Endodermal cell (in vitro differentiated cells): ENCODE measurements around the gene GABPB2. TPM values are rescaled to one million over a fixed set of nuclear protein-coding genes. Genes with fewer than 3 reads are reported as not detected.

Experiments
- DNase-seq: peaks from one replicate; pipeline ENCODE4 v3.0.0-alpha.2; 2017
- H3K27ac ChIP-seq: 2 replicates; pipeline ENCODE4 v1.5.1; 2013; ENCODE audit warnings: mild to moderate bottlenecking, low read depth, low read length, moderate library complexity
- H3K27me3 ChIP-seq: 2 replicates; pipeline ENCODE4 v1.6.1; 2013; ENCODE audit warnings: mild to moderate bottlenecking, low read length, moderate library complexity; ENCODE audit not compliant: insufficient read depth, control insufficient read depth, poor library complexity, severe bottlenecking
- H3K36me3 ChIP-seq: 2 replicates; pipeline ENCODE4 v1.7.0; 2013; ENCODE audit warnings: mild to moderate bottlenecking, low read length, moderate library complexity; ENCODE audit not compliant: control insufficient read depth, insufficient read depth
- H3K4me1 ChIP-seq: one replicate; pipeline ENCODE4 v1.7.0; 2013; ENCODE audit warnings: low read length; ENCODE audit not compliant: control insufficient read depth, insufficient read depth
- H3K4me3 ChIP-seq: 2 replicates; pipeline ENCODE4 v1.5.1; 2013; ENCODE audit warnings: mild to moderate bottlenecking, low read length, moderate library complexity
- H3K9ac ChIP-seq: 2 replicates; pipeline ENCODE4 v1.6.1; 2013; ENCODE audit warnings: mild to moderate bottlenecking, low read length, moderate library complexity; ENCODE audit not compliant: poor library complexity, severe bottlenecking; ENCODE audit errors: extremely low read depth
- H3K9me3 ChIP-seq: 2 replicates; pipeline ENCODE4 v1.6.1; 2013; ENCODE audit warnings: mild to moderate bottlenecking, low read length, moderate library complexity; ENCODE audit not compliant: control insufficient read depth
- H3K27ac Mint-ChIP-seq: 2 replicates; pipeline ENCODE4 v1.8.0; 2020; ENCODE audit warnings: mixed read lengths
- H3K27me3 Mint-ChIP-seq: 2 replicates; pipeline ENCODE4 v1.8.0; 2021; ENCODE audit warnings: mild to moderate bottlenecking, mixed read lengths; ENCODE audit not compliant: insufficient read depth
- H3K36me3 Mint-ChIP-seq: 2 replicates; pipeline ENCODE4 v1.8.0; 2020; ENCODE audit warnings: low read depth, mixed read lengths
- H3K4me1 Mint-ChIP-seq: 2 replicates; pipeline ENCODE4 v1.8.0; 2020; ENCODE audit warnings: mixed read lengths
- H3K4me3 Mint-ChIP-seq: 2 replicates; pipeline ENCODE4 v1.8.0; 2020; ENCODE audit warnings: mild to moderate bottlenecking, moderate library complexity, mixed read lengths
- H3K9me3 Mint-ChIP-seq: 2 replicates; pipeline ENCODE4 v1.8.0; 2020; ENCODE audit warnings: mild to moderate bottlenecking, mixed read lengths
- CTCF ChIP-seq: fragments of 200-600 bp; sonication (generic); conservative IDR thresholded peaks from 2 replicates; pipeline ENCODE4 v1.5.0; 2021; ENCODE audit warnings: antibody characterized with exemption, mild to moderate bottlenecking
- WGBS, 2 experiments: methylation state at CpG; one replicate each; pipeline versions ENCODE4 v1.1.5 to v1.1.7; 2013; ENCODE audit warnings: missing lambda C conversion rate in 2 of 2, mixed read lengths in 1 of 2; ENCODE audit not compliant: insufficient coverage in 1 of 2, insufficient read length in 1 of 2; 5-methylcytosine and 5-hydroxymethylcytosine counted together
- total RNA-seq, 2 donors: library from RNA; stranded (reverse); fragmentation: NEBNext Ultra II Directional in 1 of 2; extraction: Animal tissue kit (Norgen Biotek cat#: 25700) in 1 of 2; gene quantifications; 2 replicates in 1 of 2; 3 replicates in 1 of 2; pipeline ENCODE4 v1.2.1, GENCODE V29; 2021

The GABPB2 gene
- total RNA-seq, 2 donors from 2014 or later, result 7.5 to 7.7 TPM

- TF ChIP-seq CTCF, result no peak
- no peak for DNase-seq
- Mint-ChIP-seq H3K36me3 (peaks cover 39% of the 10 kb centered on the region), H3K4me3 (peak overlapping the region; percentile 91), H3K4me1 (peaks cover 14% of the 10 kb centered on the region), H3K27me3 (no peaks in the 10 kb centered on the region), H3K27ac (peak overlapping the region; percentile 94), H3K9me3 (no peaks in the 10 kb centered on the region)
- H3K36me3 ChIP-seq, result peaks cover 38% of the 10 kb centered on the region
- H3K9me3 ChIP-seq, result no peaks in the 10 kb centered on the region
- H3K4me1 ChIP-seq, result peaks cover 5% of the 10 kb centered on the region
- H3K27ac ChIP-seq, result peak overlapping the region; percentile 69
- WGBS, 2 experiments, result 2 to 3% methylated on average over 6 to 15 of the region's 15 CpGs
- peak overlapping the region; percentile 95 for H3K4me3 ChIP-seq
- peak overlapping the region; percentile 70 for H3K9ac ChIP-seq
- no peaks in the 10 kb centered on the region for H3K27me3 ChIP-seq
Measured at GRCh38 chr1:151165281-151165737, 94.7 kb downstream of the GABPB2 start.

- Mint-ChIP-seq H3K4me1 (peaks cover 16% of the 10 kb centered on the region), H3K36me3 (peaks cover 35% of the 10 kb centered on the region), H3K27ac (peak within 1 kb of the TSS; percentile 94), H3K4me3 (peak within 1 kb of the TSS; percentile 91), H3K9me3 (no peaks in the 10 kb centered on the region), H3K27me3 (no peaks in the 10 kb centered on the region)
- Histone ChIP-seq H3K27ac (peak within 1 kb of the TSS; percentile 69), H3K9ac (peak within 1 kb of the TSS; percentile 70), H3K27me3 (no peaks in the 10 kb centered on the region), H3K4me1 (peaks cover 5% of the 10 kb centered on the region), H3K36me3 (peaks cover 32% of the 10 kb centered on the region), H3K4me3 (peak within 1 kb of the TSS; percentile 95), H3K9me3 (no peaks in the 10 kb centered on the region)
- TF ChIP-seq CTCF, result no peak
- 0 to 1% methylated on average over 29 to 38 of the region's 38 CpGs for WGBS, 2 experiments
- DNase-seq, result peak; percentile 99
Measured at GRCh38 chr1:151165738-151166504, 95.4 kb downstream of the GABPB2 start, which contains the start of the genes LYSMD1 and SCNM1. LYSMD1 (minus strand) TSS chr1:151165902; CDS start chr1:151165258, 644 bp downstream. SCNM1 (plus strand) TSS chr1:151166144; CDS start chr1:151166153, 9 bp downstream.

GRCh38 chr1:151166505-151166956, 96.0 kb downstream of the GABPB2 start:
- Mint-ChIP-seq H3K4me3 (peak overlapping the region; percentile 91), H3K4me1 (peaks cover 18% of the 10 kb centered on the region), H3K36me3 (peaks cover 30% of the 10 kb centered on the region), H3K9me3 (no peaks in the 10 kb centered on the region), H3K27me3 (no peaks in the 10 kb centered on the region), H3K27ac (peak overlapping the region; percentile 94)
- Histone ChIP-seq H3K4me3 (peak overlapping the region; percentile 95), H3K9ac (peak overlapping the region; percentile 70), H3K9me3 (no peaks in the 10 kb centered on the region), H3K27me3 (no peaks in the 10 kb centered on the region), H3K36me3 (peaks cover 29% of the 10 kb centered on the region), H3K4me1 (peaks cover 5% of the 10 kb centered on the region), H3K27ac (no peak overlapping the region)
- 10 to 39% methylated on average over 3 to 15 of the region's 15 CpGs for WGBS, 2 experiments
- TF ChIP-seq CTCF, result no peak
- no peak for DNase-seq
